Stimulated activated CD8-positive, alpha-beta memory T cell treated with anti-CD3 and anti-CD28 coated beads, Interleukin-7, amount 100 ng/mL, for 1 hour (primary cell): ENCODE measurements around the gene SPDYE5.

Experiments
- DNase-seq, 2 donors: peaks; one replicate each; pipeline ENCODE4 v3.0.0-alpha.2; 2020; ENCODE audit warnings: low read depth in 2 of 2

The SPDYE5 gene

GRCh38 chr7:75536940-75537538 lies 44.9 kb downstream of the SPDYE5 start:
- DNase-seq = no peak

- no peak for DNase-seq
These were observed 45.6 kb downstream of the SPDYE5 start for GRCh38 chr7:75537731-75538130.

GRCh38 chr7:75546237-75547015 lies 54.3 kb downstream of the SPDYE5 start:
- DNase-seq = no peak
